Suprapubic skin (tissue), 4 donors: Measurements from ENCODE around the gene RPL13. TPM values are rescaled to one million over a fixed set of nuclear protein-coding genes. Genes with fewer than 3 reads are reported as not detected.
A peak's percentile ranks its signal among the peaks of the same experiment; 100 is the strongest.

Experiments
- DNase-seq, 2 donors: peaks; one replicate each; pipeline ENCODE4 v3.0.0-alpha.2; 2019; ENCODE audit warnings: low spot score in 2 of 2
- H3K27ac ChIP-seq: fragments of 200-600 bp; sonication (generic); one replicate; pipeline ENCODE4 v1.5.1; 2019
- H3K27me3 ChIP-seq: fragments of 200-600 bp; sonication (generic); one replicate; pipeline ENCODE4 v1.5.1; 2019
- H3K36me3 ChIP-seq: fragments of 200-600 bp; sonication (generic); one replicate; pipeline ENCODE4 v1.5.1; 2019
- H3K4me1 ChIP-seq: fragments of 200-600 bp; sonication (generic); one replicate; pipeline ENCODE4 v1.5.1; 2019
- H3K4me3 ChIP-seq: fragments of 200-600 bp; sonication (generic); one replicate; pipeline ENCODE4 v1.5.1; 2019; ENCODE audit warnings: mild to moderate bottlenecking
- H3K9me3 ChIP-seq: fragments of 200-600 bp; sonication (generic); one replicate; pipeline ENCODE4 v1.5.1; 2019
- CTCF ChIP-seq, 2 donors: fragments of 200-600 bp in 1 of 2; fragments of 450-650 bp in 1 of 2; sonication (generic) in 1 of 2; IDR thresholded peaks; one replicate each; pipeline ENCODE4 v1.5.1; 2016 to 2019; ENCODE audit warnings: antibody characterized with exemption in 2 of 2, mild to moderate bottlenecking in 1 of 2, moderate library complexity in 1 of 2
- EP300 ChIP-seq: sonication (generic); formaldehyde crosslinking; IDR thresholded peaks from one replicate; pipeline ENCODE4 v1.6.1; 2017; ENCODE audit warnings: antibody characterized with exemption
- POLR2A ChIP-seq, 2 donors: fragments of 450-650 bp; IDR thresholded peaks; one replicate each; pipeline ENCODE4 v1.6.1; 2017; ENCODE audit warnings: antibody characterized with exemption in 2 of 2, mild to moderate bottlenecking in 2 of 2, moderate library complexity in 2 of 2
- POLR2AphosphoS5 ChIP-seq, 3 donors: sonication (generic); formaldehyde crosslinking; IDR thresholded peaks; one replicate each; pipeline ENCODE4 v1.6.1; 2017; ENCODE audit warnings: antibody characterized with exemption in 3 of 3
- WGBS: methylation state at CpG from one replicate; pipeline ENCODE4 v1.1.5; 2018; 5-methylcytosine and 5-hydroxymethylcytosine counted together
- total RNA-seq, 4 donors: library from RNA; depleted of rRNA; stranded (reverse); fragments of >200 nt; gene quantifications; one replicate each; pipeline ENCODE4 v1.1.0, GENCODE V29; 2016

Gene RPL13
- total RNA-seq, result 1,000 to 10,000 TPM; 4,033 to 9,308 (median 7,964) TPM

- TF ChIP-seq POLR2AphosphoS5 (IDR thresholded peaks at IDR 0.05) (peak; percentile 34 to 92 (median 80)), CTCF (IDR thresholded peaks at IDR 0.05) (no peak), POLR2A (IDR thresholded peaks at IDR 0.05) (peak; percentile 72 to 96)
- H3K4me1 ChIP-seq, result peaks cover 57% of the 10 kb centered on the region
- H3K27ac ChIP-seq, result peak within 1 kb of the TSS; percentile 99
These were observed at the start of gene RPL13 for GRCh38 chr16:89560378-89561141. Gene RPL13, plus strand, starts transcription at chr16:89560682. Its CDS starts 278 bp downstream, at chr16:89560960.

GRCh38 chr16:89511374-89511773, 49.1 kb upstream of the RPL13 start:
- peaks cover 58% of the 10 kb centered on the region for H3K36me3 ChIP-seq
- no peak for DNase-seq

More at GRCh38 chr16:89560378-89561141, at the start of gene RPL13:
- 0% methylated on average over 4 of the region's 87 CpGs for WGBS
- Histone ChIP-seq H3K4me3 (peak within 1 kb of the TSS; percentile 95), H3K36me3 (peaks cover 49% of the 10 kb centered on the region), H3K9me3 (no peaks in the 10 kb centered on the region), H3K27me3 (no peaks in the 10 kb centered on the region)
- peak; percentile 97 to 98 for DNase-seq

GRCh38 chr16:89512453-89512852, 48.0 kb upstream of the RPL13 start:
- no peak for DNase-seq
- Histone ChIP-seq H3K27ac (no peak overlapping the region), H3K27me3 (no peaks in the 10 kb centered on the region), H3K4me1 (peaks cover 17% of the 10 kb centered on the region), H3K4me3 (no peak overlapping the region), H3K9me3 (no peaks in the 10 kb centered on the region), H3K36me3 (peaks cover 66% of the 10 kb centered on the region)
- TF ChIP-seq CTCF (IDR thresholded peaks at IDR 0.05) (no peak), POLR2AphosphoS5 (IDR thresholded peaks at IDR 0.05) (no peak), POLR2A (IDR thresholded peaks at IDR 0.05) (no peak), EP300 (no peak)
- 95% methylated on average over 9 of the region's 9 CpGs for WGBS

More at GRCh38 chr16:89511374-89511773, 49.1 kb upstream of the RPL13 start:
- Histone ChIP-seq H3K9me3 (no peaks in the 10 kb centered on the region), H3K27ac (no peak overlapping the region), H3K27me3 (no peaks in the 10 kb centered on the region), H3K4me3 (no peak overlapping the region), H3K4me1 (peaks cover 28% of the 10 kb centered on the region)
- TF ChIP-seq POLR2AphosphoS5 (IDR thresholded peaks at IDR 0.05), result no peak
- no peak for TF ChIP-seq CTCF (IDR thresholded peaks at IDR 0.05)
- TF ChIP-seq POLR2A (IDR thresholded peaks at IDR 0.05), result no peak
- no peak for TF ChIP-seq EP300
- whole genome bisulfite sequencing, result 69% methylated on average over 8 of the region's 8 CpGs

- no peaks in the 10 kb centered on the region for H3K4me1 ChIP-seq
- DNase-seq, result no peak
- TF ChIP-seq EP300, result no peak
- no peak for TF ChIP-seq POLR2A (IDR thresholded peaks at IDR 0.05)
- TF ChIP-seq CTCF (IDR thresholded peaks at IDR 0.05), result no peak
- TF ChIP-seq POLR2AphosphoS5 (IDR thresholded peaks at IDR 0.05), result no peak
- H3K36me3 ChIP-seq, result peaks cover 84% of the 10 kb centered on the region
- no peak overlapping the region for H3K4me3 ChIP-seq
- H3K27ac ChIP-seq, result no peak overlapping the region
- 73% methylated on average over 4 of the region's 9 CpGs for WGBS
- no peaks in the 10 kb centered on the region for H3K9me3 ChIP-seq
- no peaks in the 10 kb centered on the region for H3K27me3 ChIP-seq
These were observed 43.4 kb upstream of the RPL13 start for GRCh38 chr16:89517128-89517527.

- H3K36me3 ChIP-seq, result peaks cover 87% of the 10 kb centered on the region
- no peaks in the 10 kb centered on the region for H3K9me3 ChIP-seq
- DNase-seq, result no peak
- H3K4me1 ChIP-seq, result no peaks in the 10 kb centered on the region
- H3K27ac ChIP-seq, result no peak overlapping the region
- TF ChIP-seq POLR2AphosphoS5 (IDR thresholded peaks at IDR 0.05) (no peak), POLR2A (IDR thresholded peaks at IDR 0.05) (no peak), CTCF (IDR thresholded peaks at IDR 0.05) (no peak), EP300 (no peak)
- WGBS, result 86% methylated on average over 15 of the region's 15 CpGs
- H3K4me3 ChIP-seq, result no peak overlapping the region
- no peaks in the 10 kb centered on the region for H3K27me3 ChIP-seq
These were observed 40.6 kb upstream of the RPL13 start for GRCh38 chr16:89519881-89520280.
